ENCODE data around the gene ZNF441. TPM values are rescaled to one million over a fixed set of nuclear protein-coding genes. Genes with fewer than 3 reads are reported as not detected.

Gene ZNF441
- total and polyA plus RNA-seq, 2 of the 13 experiments (the other 11 are each of a cell fraction or from before 2014, with no cell fraction given): 2.8 to 10.0 TPM

DNA sequence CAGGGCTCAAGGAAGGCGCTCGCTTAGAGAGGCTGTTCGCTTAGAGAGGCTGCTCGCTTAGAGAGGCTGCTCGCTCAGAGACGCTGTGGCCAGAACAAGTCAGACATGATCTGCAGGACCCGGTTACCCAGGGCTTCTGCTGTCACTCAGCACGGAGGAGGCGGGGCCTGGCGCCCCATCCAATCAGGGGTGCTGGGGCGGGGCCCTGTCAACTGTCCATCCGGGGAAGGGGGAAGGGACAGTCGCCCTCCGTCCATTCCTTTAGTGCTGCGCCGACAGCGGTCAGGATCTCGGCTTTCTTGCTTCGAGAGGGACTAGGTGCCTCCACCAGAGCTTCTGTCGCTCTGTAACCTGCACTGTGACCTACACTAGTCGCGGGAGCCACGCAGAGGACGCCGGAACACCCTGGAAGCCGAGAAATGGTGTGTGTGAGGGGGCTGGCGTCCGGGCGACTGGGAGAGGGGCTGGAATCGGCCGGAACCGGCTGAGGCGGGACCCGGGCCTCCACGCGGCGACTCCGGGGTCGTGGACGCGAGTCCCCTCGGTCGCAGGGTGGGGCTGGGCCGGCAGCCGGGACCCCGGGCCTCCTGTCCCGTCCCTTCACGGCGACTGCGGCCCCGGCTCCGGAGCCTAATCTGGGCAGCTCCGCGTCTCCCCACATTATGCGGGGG, 47.4 kb downstream of the ZNF441 start, which contains the start of gene ZNF440 (continued):
- TF ChIP-seq, protein P1, sequence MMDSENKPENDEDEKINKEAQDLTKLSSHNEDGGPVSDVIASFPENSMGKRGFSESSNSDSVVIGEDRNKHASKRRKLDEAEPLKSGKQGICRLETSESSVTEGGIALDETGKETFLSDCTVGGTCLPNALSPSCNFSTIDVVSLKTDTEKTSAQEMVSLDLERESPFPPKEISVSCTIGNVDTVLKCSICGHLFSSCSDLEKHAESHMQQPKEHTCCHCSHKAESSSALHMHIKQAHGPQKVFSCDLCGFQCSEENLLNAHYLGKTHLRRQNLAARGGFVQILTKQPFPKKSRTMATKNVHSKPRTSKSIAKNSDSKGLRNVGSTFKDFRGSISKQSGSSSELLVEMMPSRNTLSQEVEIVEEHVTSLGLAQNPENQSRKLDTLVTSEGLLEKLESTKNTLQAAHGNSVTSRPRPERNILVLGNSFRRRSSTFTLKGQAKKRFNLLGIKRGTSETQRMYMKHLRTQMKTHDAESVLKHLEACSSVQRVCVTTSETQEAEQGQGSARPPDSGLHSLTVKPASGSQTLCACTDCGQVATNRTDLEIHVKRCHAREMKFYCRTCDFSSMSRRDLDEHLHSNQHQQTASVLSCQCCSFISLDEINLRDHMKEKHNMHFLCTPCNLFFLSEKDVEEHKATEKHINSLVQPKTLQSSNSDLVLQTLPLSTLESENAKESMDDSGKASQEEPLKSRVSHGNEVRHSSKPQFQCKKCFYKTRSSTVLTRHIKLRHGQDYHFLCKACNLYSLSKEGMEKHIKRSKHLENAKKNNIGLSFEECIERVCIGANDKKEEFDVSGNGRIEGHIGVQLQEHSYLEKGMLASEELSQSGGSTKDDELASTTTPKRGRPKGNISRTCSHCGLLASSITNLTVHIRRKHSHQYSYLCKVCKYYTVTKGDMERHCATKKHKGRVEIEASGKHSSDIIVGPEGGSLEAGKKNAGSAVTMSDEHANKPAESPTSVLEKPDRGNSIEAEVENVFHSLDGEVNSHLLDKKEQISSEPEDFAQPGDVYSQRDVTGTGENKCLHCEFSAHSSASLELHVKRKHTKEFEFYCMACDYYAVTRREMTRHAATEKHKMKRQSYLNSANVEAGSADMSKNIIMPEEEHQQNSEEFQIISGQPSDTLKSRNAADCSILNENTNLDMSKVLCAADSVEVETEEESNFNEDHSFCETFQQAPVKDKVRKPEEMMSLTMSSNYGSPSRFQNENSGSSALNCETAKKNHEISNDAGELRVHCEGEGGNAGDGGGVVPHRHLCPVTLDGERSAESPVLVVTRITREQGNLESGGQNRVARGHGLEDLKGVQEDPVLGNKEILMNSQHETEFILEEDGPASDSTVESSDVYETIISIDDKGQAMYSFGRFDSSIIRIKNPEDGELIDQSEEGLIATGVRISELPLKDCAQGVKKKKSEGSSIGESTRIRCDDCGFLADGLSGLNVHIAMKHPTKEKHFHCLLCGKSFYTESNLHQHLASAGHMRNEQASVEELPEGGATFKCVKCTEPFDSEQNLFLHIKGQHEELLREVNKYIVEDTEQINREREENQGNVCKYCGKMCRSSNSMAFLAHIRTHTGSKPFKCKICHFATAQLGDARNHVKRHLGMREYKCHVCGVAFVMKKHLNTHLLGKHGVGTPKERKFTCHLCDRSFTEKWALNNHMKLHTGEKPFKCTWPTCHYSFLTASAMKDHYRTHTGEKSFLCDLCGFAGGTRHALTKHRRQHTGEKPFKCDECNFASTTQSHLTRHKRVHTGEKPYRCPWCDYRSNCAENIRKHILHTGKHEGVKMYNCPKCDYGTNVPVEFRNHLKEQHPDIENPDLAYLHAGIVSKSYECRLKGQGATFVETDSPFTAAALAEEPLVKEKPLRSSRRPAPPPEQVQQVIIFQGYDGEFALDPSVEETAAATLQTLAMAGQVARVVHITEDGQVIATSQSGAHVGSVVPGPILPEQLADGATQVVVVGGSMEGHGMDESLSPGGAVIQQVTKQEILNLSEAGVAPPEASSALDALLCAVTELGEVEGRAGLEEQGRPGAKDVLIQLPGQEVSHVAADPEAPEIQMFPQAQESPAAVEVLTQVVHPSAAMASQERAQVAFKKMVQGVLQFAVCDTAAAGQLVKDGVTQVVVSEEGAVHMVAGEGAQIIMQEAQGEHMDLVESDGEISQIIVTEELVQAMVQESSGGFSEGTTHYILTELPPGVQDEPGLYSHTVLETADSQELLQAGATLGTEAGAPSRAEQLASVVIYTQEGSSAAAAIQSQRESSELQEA (CRISPR knock-in tag; IDR thresholded peaks at IDR 0.05; ENCODE audit: not compliant biosample characterization): peak; percentile 80
- peak; percentile 31 for TF ChIP-seq SOX5 (CRISPR knock-in tag; IDR thresholded peaks at IDR 0.05; ENCODE audit: borderline replicate concordance)
- TF ChIP-seq, protein P2, sequence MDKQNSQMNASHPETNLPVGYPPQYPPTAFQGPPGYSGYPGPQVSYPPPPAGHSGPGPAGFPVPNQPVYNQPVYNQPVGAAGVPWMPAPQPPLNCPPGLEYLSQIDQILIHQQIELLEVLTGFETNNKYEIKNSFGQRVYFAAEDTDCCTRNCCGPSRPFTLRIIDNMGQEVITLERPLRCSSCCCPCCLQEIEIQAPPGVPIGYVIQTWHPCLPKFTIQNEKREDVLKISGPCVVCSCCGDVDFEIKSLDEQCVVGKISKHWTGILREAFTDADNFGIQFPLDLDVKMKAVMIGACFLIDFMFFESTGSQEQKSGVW (CRISPR knock-in tag; IDR thresholded peaks at IDR 0.05; ENCODE audit: borderline replicate concordance): no peak
- 0 out of 2 replicates have a peak, but pooled peaks have one; percentile 39 for TF ChIP-seq SMYD3 (CRISPR knock-in tag; IDR thresholded peaks at IDR 0.05)
- peak; percentile 54; the same call in 1 of the 2 replicates for TF ChIP-seq HIVEP1 (CRISPR knock-in tag; IDR thresholded peaks at IDR 0.05)
- TF ChIP-seq ZNF619 (CRISPR knock-in tag; IDR thresholded peaks at IDR 0.05): peak; percentile 47; the same call in 1 of the 2 replicates
- TF ChIP-seq ZNF839 (CRISPR knock-in tag; IDR thresholded peaks at IDR 0.05; ENCODE audit: borderline replicate concordance): peak; percentile 57; the same call in 1 of the 2 replicates
- TF ChIP-seq RFX1 (IDR thresholded peaks at IDR 0.05): peak; percentile 11; the same call in 1 of the 2 replicates
- peak; percentile 91 for TF ChIP-seq ZSCAN31 (CRISPR knock-in tag; IDR thresholded peaks at IDR 0.05; ENCODE audit: low read depth)
- TF ChIP-seq REPIN1 (CRISPR knock-in tag; IDR thresholded peaks at IDR 0.05; ENCODE audit: borderline replicate concordance, low read depth): peak; percentile 24; the same call in 1 of the 2 replicates
- 0 out of 2 replicates have a peak, but pooled peaks have one; percentile 28 for TF ChIP-seq ZNF724P (CRISPR knock-in tag; IDR thresholded peaks at IDR 0.05; ENCODE audit: borderline replicate concordance)

Measured in HepG2 (cell line).